Epithelial cell of proximal tubule (primary cell): ENCODE results near the gene SLC27A4. TPM values are rescaled to one million over a fixed set of nuclear protein-coding genes. Genes with fewer than 3 reads are reported as not detected.

Experiments
- DNase-seq: peaks from one replicate; pipeline ENCODE4 v3.0.0-alpha.2; 2011; ENCODE audit warnings: low read depth
- H3K4me3 ChIP-seq: 2 replicates; pipeline ENCODE4 v1.5.1; 2011; ENCODE audit warnings: low read depth, mild to moderate bottlenecking, low read length
- CTCF ChIP-seq: conservative IDR thresholded peaks from 2 replicates; pipeline ENCODE4 v1.5.1; 2012; ENCODE audit warnings: low read depth, mild to moderate bottlenecking, low read length
- total RNA-seq: library from RNA; depleted of rRNA; stranded (reverse); fragments of >200 nt; gene quantifications from 2 replicates; pipeline ENCODE4 v1.2.3, GENCODE V29; 2015

Gene SLC27A4
- total RNA-seq, 1 donor from 2014 or later = 27.7 TPM

- TF ChIP-seq CTCF = no peak
- no peak overlapping the region for H3K4me3 ChIP-seq
- no peak for DNase-seq
These were observed 43.0 kb upstream of the SLC27A4 start for GRCh38 chr9:128297221-128297773.

- H3K4me3 ChIP-seq = no peak overlapping the region
- no peak for DNase-seq
- no peak for TF ChIP-seq CTCF
These were observed 41.5 kb upstream of the SLC27A4 start for GRCh38 chr9:128298535-128299482.

GRCh38 chr9:128304136-128304970, 36.0 kb upstream of the SLC27A4 start:
- H3K4me3 ChIP-seq = no peak overlapping the region
- DNase-seq = no peak
- no peak for TF ChIP-seq CTCF

- no peak for DNase-seq
- H3K4me3 ChIP-seq = no peak overlapping the region
- no peak for TF ChIP-seq CTCF
These were observed 35.4 kb upstream of the SLC27A4 start for GRCh38 chr9:128304971-128305288.

- TF ChIP-seq CTCF = no peak
- no peak for DNase-seq
- no peak overlapping the region for H3K4me3 ChIP-seq
These were observed 30.8 kb upstream of the SLC27A4 start for GRCh38 chr9:128309551-128309950.

DNA sequence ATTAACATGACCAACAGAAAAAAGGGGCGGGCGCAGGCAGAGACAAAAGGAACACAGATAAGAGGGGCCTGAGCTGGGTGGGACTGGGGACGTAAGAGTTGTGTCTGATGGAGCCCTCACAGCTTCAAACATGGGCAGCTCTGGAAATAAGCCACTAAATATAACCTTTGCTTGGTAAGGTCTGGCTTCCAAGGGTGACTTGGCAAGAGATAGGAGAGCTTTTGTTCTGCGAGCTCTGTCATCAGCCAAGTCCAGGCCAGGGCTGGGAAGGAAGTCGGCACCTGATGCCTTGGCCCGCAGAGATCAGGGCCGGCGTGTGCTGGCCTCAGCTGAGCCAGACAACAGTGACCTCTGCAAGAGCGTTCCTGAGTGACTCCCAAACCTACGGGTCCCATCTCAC, 29.9 kb upstream of the SLC27A4 start:
- H3K4me3 ChIP-seq = no peak overlapping the region
- no peak for DNase-seq
- TF ChIP-seq CTCF = no peak
